Measurements from ENCODE around the gene CWC25.
"Not testable (repeated sequence)": the region's sequence is repeated elsewhere in the genome, so short reads cannot be mapped to it uniquely, and the experiment has no call there.

The CWC25 gene

GRCh38 chr17:38824899-38825761, at the start of gene CWC25:
Gene CWC25 (minus strand): TSS chr17:38825321. CDS start chr17:38825183, 138 bp downstream.
- peak; percentile 98 for DNase-seq

- DNase-seq, result no peak
Observed at GRCh38 chr17:38873640-38874380, 48.7 kb upstream of the CWC25 start.

GRCh38 chr17:38872671-38873385, 47.7 kb upstream of the CWC25 start:
- no peak for DNase-seq

- no peak for DNase-seq
Observed at GRCh38 chr17:38872027-38872511, 46.9 kb upstream of the CWC25 start.

GRCh38 chr17:38871247-38872015, 46.3 kb upstream of the CWC25 start:
- no peak for DNase-seq

GRCh38 chr17:38870259-38871165, 45.4 kb upstream of the CWC25 start:
- peak; percentile 87 for DNase-seq

- DNase-seq, result peak; percentile 94
Observed at GRCh38 chr17:38869526-38870258, 44.6 kb upstream of the CWC25 start, which contains the start of gene LASP1. Gene LASP1 (plus strand): TSS chr17:38870058. CDS start chr17:38870190, 132 bp downstream.

GRCh38 chr17:38868817-38869525, 43.9 kb upstream of the CWC25 start:
- peak; percentile 95 for DNase-seq

GRCh38 chr17:38867968-38868816, 43.1 kb upstream of the CWC25 start:
- DNase-seq, result peak; percentile 62

- DNase-seq, result peak; percentile 80
Observed at GRCh38 chr17:38867179-38867967, 42.3 kb upstream of the CWC25 start.

GRCh38 chr17:38864636-38865398, 39.7 kb upstream of the CWC25 start:
- DNase-seq, result no peak

GRCh38 chr17:38861399-38861843, 36.3 kb upstream of the CWC25 start:
- no peak for DNase-seq

GRCh38 chr17:38857271-38857670, 32.1 kb upstream of the CWC25 start:
- DNase-seq, result no peak

GRCh38 chr17:38855101-38855714, 30.1 kb upstream of the CWC25 start:
- not testable (repeated sequence) for DNase-seq

GRCh38 chr17:38853292-38854219, 28.4 kb upstream of the CWC25 start, which contains the start of gene RPL23:
Gene RPL23 (minus strand): TSS chr17:38853721. CDS start chr17:38853710, 11 bp downstream.
- peak; percentile 97 for DNase-seq
